Left cardiac atrium (tissue), 4 donors: ENCODE measurements around the gene TTC28. TPM values are rescaled to one million over a fixed set of nuclear protein-coding genes. Genes with fewer than 3 reads are reported as not detected.
"Not testable (repeated sequence)": the region's sequence is repeated elsewhere in the genome, so short reads cannot be mapped to it uniquely, and the experiment has no call there.

Experiments
- ATAC-seq, 2 donors: fragments of 200-7000 bp; cut with Tn5 transposase; one replicate each; pipeline ENCODE4 v1.9.1; 2020; ENCODE audit warnings: mild to moderate bottlenecking in 2 of 2, moderate library complexity in 2 of 2
- DNase-seq: peaks from one replicate; pipeline ENCODE4 v3.0.0-alpha.2; 2020
- intact Hi-C, 2 donors: fragments of 100-400 bp; cut with DNase I; formaldehyde crosslinking; loops; one replicate each; pipeline versions ENCODE4 v1.14.1 to v1.15.1; 2022 to 2023
- total RNA-seq, 2 donors: library from RNA; stranded (reverse); fragmentation: NEBNext Ultra II Directional; extraction: Animal tissue kit (Norgen Biotek cat#: 25700); gene quantifications; one replicate each; pipeline ENCODE4 v1.2.1, GENCODE V29; 2021
- donor health status: DM: no; HTN: yes; CAD: no.
- donor health status: DM: no; HTN: yes; CAD: no; lungs with severe emphysema.
- donor health status: DM: yes; HTN: yes; CAD: no.
- donor health status: Dilated cardiomyopathy.

Gene TTC28
- total RNA-seq, 2 donors from 2014 or later, result 15.0 to 18.2 TPM

DNA sequence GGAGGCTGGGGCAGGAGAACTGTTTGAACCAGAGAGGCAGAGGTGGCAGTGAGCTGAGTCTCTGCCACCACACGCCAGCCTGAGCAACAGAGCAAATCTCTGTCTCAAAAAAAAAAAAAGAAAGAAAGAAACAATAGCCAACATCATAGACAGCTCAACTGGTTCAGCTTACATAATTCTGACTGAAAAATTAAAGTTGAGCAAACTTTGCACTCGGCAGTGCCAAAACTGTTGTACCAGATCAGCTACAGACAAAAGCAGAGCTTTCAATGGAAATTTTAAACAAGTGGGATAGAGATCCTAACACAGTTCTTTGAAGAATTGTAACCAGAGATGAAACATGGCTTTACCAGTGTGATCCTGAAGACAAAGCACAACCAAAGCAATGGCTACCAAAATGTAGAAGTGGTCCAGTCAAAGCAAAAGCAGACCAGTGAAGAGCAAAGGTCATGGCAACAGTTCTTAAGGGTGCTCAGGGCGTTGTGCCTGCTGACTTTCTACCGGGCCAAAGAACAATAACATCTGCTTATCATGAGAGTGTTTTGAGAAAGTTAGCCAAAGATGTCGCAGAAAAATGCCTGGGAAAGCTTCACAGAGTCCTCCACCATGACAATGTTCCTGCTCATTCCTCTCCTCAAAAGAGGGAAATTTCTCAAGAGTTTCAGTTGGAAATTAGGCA is 59.3 kb downstream of the TTC28 start:
- DNase-seq (no peak), ATAC-seq (peak in 1 of 2 donors; percentile 23)
- intact Hi-C loops, result no loop called here

DNA sequence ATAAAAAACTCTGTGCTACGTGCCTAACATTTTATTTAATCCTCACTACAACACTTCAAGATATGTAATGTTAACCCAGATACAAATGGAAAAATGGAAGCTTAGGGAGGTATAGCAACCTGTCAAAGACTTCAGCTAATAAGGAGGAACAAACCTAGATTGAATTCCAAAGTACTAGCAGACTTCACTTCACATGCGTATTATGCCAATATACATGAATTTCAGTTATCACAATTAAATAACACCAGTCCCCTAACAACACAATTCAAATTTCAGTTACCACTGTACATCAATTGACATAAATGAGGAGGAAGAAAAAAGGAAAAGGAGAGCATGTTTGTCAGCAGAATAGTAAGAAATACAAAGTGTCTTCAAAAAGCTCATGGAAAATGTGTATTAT is 60.4 kb downstream of the TTC28 start:
- no peak for DNase-seq
- ATAC-seq, result no peak
- intact Hi-C loops, result no loop called here

DNA sequence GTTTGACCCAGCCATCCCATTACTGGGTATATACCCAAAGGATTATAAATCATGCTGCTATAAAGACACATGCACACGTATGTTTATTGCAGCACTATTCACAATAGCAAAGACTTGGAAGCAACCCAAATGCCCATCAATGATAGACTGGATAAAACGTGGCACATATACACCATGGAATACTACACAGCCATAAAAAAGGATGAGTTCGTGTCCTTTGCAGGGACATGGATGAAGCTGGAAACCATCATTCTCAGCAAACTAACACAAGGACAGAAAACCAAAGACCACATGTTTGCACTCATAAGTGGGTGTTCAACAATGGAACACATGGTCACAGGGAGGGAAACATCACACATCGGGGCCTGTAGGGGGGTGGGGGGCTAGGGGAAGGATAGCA is 64.2 kb downstream of the TTC28 start:
- DNase-seq, ATAC-seq, intact Hi-C loops: not testable (repeated sequence)

DNA sequence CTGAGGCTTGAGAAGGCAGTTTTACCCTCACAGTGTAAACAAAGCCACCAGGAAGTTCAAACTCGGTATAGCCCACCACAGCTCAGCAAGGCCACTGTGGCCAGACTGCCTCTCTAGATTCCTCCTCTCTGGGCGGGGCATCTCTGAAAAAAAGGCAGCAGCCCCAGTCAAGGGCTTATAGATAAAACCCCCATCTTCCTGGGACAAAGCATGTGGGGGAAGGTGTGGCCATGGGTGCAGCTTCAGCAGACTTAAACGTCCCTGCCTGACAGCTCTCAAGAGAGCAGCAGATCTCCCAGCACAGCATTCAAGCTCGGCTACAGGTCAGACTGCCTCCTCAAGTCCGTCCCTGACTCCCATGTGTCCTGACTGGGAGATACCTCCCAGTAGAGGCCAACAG is 69.7 kb downstream of the TTC28 start:
- DNase-seq, result no peak
- intact Hi-C loops, result loop anchor here in 1 of 2 donors (10.0 kb wide), 1 partner anchor 635 kb away; no protein-coding TSS in a partner anchor
- no peak for ATAC-seq

DNA sequence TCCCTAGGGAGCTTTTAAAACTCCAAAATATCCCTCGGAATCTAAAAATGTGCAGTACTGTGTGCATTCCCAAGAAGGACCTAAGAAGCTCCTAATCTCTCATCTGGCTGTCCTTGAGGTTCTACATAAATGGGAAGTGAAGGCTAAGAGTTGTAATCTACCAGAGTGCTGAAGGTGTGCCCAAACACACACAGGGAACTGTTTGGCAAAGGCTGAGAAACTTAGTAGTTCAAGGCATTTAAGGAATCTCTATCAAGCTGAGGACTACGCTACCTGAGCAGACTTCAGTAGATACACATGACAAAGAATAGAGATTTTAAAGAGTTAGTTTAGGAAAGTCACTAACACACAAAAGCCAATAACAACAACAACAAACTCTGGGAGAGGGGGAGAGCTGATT is 71.1 kb downstream of the TTC28 start:
- ATAC-seq, result no peak
- intact Hi-C loops, result loop anchor here in 1 of 2 donors (10.0 kb wide), 1 partner anchor 636 kb away; no protein-coding TSS in a partner anchor

DNA sequence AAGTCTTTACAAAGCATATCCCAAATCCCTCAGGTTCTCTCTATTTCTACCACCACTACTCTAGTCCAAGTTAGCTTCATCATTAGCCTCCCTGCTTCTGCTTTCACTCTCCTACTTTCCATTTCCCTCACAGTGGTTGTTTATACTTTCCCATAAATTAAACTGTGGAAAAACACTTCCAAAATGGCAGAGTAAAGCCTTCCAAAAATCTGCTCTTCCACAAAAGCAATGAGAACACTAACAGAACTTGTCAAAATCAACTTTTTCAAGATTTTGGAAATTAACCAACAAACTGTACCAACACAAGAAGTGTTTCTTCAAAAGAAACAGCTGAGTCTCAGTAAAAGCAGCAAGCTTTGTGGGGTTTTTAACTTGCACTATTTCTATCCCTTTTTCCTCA is 71.8 kb downstream of the TTC28 start:
- ATAC-seq, result no peak
- intact Hi-C loops, result loop anchor here in 1 of 2 donors (10.0 kb wide), 1 partner anchor 637 kb away; no protein-coding TSS in a partner anchor

More for the DNA sequence above, 71.1 kb downstream of the TTC28 start:
- DNase-seq, result no peak

DNA sequence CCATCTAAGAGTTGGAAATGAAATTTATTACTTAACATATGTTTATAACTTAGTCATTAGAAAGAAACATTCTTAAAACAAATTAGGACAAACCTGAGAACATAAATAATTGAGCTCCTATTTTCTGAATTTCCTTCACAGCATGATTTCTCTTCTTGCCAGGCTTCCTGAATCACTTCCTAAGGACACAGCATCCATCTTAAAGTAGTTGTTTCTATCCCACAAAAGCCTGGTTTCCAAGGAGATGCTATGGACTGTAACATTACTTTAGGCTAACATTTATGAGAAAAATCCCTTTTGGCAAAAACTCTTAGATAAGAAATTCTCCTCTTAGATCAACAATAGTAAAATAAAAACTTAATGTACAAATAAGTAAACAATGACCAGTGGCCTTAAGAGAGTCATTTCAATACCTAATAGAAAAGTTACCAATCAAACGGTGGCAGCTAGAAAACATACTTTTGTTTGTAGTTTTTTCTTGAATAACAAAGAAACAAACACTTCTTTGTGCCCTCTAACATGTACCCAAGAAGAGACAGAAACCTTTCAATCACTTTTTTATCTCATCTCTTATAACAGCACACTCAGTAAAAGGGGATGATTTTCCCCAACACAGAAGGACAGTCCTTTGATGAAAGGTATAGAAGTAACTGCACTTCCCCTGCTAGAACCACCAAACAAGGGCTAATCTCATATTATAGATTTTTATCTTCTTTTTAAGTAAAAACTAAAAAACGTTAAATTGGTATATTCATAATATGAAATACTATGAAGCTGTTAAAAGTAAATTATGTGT is 74.5 kb downstream of the TTC28 start:
- DNase-seq (no peak), ATAC-seq (no peak)
- intact Hi-C loops, result loop anchor here (5.0 to 10.0 kb wide), 2 partner anchors 227 to 640 kb away; no protein-coding TSS in a partner anchor

More for the DNA sequence above, 71.8 kb downstream of the TTC28 start:
- DNase-seq, result no peak

DNA sequence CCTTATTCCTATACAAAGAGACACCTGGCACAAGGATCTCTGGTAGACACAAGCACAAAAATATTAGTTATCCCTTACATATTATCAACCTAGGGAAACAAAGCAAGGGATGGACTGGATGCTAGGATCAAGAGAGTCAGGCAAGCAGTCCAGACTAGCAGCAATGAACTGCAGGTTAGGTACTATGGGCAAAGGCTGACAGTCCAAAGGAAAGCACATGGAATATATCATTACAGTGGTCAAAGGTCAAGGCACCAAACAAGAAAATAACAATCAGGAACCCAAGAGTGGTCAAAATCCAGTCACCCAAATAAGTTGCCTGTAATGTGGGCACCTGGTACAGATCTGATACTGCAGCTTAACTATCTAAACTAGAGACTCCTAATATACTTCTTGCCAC is 77.7 kb downstream of the TTC28 start:
- intact Hi-C loops, result loop anchor here (2.0 to 10.0 kb wide), 3 partner anchors 227 to 643 kb away; no protein-coding TSS in a partner anchor
- DNase-seq (no peak), ATAC-seq (no peak)

DNA sequence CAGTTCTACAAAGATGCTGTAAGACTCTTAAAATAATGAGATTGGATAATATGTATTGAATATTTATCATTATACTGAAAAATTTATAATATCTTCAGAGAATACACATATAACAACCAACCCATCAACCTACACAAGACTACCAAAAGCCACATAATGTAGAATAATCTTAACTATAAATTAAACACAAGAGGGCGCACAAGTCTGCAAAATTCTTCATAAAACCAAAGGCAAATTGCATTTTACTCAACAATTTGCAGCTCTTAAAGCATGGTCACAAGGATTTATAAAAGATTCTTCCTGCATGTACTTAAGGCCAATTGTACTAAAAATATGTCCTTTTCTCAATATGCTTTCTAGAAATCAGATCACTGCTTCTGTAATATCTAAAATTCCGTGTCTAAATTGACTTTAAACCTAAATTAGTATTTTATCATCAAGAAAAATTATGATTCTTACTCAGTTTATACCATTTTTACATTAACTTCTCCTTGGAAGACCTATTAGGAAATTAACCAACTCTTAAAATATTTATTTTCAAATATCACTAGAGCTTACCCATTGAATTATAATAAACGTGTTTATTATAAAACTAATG is 79.0 kb downstream of the TTC28 start:
- ATAC-seq (peak in 1 of 2 donors; percentile 57), DNase-seq (no peak)
- intact Hi-C loops, result loop anchor here (2.0 to 10.0 kb wide), 3 partner anchors 228 to 644 kb away; no protein-coding TSS in a partner anchor

DNA sequence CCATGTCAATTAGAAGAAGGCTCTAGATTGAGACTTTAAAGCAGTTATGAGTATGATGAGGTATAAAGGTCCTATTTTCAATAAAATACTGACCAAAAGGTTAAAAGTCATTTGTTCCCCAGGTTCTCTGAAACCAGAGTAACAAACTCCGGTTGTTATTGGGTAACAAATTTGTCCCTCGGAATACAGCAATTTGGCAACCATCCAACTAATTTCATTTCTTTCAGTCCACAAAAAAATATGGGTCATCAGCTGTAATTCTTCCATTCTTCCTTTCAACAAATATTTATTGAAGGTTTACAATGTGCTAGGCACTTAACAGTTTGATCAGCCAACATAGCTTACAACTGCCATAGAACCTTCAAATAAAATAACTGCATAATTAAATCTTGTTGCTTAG is 79.9 kb downstream of the TTC28 start:
- intact Hi-C loops, result loop anchor here (2.0 to 10.0 kb wide), 5 partner anchors 155 to 645 kb away; no protein-coding TSS in a partner anchor
- DNase-seq, result no peak
- ATAC-seq, result no peak

DNA sequence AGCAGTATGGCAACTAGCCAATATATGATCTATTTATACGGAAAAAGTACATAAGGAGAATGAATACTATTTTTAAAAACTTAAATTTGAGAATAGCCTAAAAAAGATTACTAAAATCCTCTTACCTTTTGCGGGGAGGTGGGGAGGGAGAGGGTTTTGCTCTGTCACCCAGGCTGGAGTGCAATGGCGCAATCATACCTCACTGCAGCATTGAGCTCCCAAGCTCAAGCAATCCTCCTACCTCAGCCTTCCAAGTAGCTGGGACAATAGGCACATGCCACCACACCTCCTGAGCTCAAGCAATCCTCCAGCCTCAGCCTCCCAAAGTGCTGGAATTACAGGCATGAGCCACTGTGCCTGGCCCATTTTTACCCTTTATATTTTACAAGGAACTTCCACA is 82.0 kb downstream of the TTC28 start:
- intact Hi-C loops, result loop anchor here (10.0 kb wide), 2 partner anchors 153 to 573 kb away; no protein-coding TSS in a partner anchor
- DNase-seq (no peak), ATAC-seq (no peak)

DNA sequence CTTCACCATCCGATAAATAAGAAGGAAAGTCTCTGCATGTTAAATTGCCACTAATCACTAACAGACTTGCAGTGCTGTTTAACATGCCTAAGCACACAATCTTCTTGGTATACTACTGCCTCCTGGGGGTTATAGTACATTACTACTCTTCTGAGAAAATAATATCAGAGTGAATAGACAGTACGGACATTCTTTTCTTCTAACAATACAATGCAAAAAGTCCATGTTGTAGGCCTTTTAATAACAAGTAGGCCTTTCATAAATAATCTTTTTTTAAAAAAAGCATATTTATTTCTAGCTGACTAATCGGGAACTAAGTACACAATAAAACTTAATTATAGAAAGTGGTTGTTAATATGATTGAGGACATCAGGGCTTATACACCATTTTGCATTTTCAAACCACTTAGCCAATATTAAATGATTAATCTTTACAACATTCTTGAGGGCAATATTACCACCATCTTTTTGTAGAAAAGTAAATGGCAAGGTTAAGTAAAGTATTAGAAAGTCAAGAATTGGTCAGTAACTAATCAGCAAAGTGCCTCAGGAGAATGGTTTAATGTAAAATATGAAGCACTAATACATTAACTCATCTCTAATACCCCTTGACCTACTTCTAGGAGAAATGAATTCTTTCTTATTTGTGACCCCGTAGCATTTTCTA is 84.7 kb downstream of the TTC28 start:
- intact Hi-C loops, result loop anchor here (2.0 to 10.0 kb wide), 5 partner anchors 150 to 574 kb away; no protein-coding TSS in a partner anchor
- DNase-seq, result no peak
- ATAC-seq, result peak; percentile 82 to 90

DNA sequence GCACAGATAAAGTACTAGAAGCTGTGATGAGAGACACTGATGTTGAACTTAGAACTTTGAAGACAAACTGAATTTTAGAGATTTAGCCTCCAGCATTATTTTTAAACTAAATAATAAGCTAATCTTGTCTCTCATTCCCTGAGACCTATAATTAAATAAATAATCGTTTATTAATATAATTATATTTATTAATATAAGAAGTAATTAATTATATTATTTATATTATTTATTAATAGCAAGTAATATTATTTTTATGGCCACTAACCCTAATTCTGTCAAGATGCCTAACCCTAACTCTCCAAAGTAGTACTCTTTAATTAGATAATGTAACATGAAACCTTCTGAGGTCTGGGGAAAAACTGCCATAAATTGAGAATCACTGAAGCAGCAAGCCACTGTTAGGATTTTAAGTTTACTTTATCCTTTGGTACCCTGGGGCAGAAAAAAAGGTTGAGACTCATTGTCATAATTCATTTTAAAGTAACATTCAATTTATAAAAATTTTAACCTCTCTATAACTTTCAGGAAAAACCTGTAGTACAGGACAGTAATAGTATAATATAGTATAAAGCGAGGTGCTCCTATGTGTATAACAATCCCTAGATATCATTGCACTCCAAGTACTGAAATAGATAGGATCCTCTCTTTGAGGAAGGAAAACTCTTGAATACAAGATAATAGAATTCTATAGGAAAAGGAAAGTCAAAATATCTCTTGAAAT is 85.4 kb downstream of the TTC28 start:
- DNase-seq (no peak), ATAC-seq (no peak)
- intact Hi-C loops, result loop anchor here (2.0 to 10.0 kb wide), 5 partner anchors 149 to 573 kb away; no protein-coding TSS in a partner anchor

DNA sequence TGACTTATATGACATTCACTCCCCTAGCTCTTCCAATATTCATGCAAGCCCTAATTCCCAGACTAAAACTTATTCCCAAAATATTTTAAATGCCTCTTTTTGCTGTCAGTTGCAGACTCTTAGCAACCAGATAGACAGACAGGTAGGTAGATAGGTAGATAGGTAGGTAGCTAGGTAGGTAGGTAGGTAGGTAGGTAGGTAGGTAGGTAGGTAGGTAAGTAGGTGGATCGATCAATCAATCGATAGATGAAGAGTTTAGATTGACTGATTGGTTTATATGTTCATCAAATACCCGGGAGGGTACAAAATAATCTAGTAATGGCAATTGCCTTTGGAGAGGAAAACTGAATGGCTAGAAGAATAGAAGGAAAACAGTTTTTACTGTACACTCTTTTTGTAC is 86.3 kb downstream of the TTC28 start:
- ATAC-seq (no peak), DNase-seq (no peak)
- intact Hi-C loops, result loop anchor here (5.0 to 10.0 kb wide), 3 partner anchors 148 to 568 kb away; no protein-coding TSS in a partner anchor

DNA sequence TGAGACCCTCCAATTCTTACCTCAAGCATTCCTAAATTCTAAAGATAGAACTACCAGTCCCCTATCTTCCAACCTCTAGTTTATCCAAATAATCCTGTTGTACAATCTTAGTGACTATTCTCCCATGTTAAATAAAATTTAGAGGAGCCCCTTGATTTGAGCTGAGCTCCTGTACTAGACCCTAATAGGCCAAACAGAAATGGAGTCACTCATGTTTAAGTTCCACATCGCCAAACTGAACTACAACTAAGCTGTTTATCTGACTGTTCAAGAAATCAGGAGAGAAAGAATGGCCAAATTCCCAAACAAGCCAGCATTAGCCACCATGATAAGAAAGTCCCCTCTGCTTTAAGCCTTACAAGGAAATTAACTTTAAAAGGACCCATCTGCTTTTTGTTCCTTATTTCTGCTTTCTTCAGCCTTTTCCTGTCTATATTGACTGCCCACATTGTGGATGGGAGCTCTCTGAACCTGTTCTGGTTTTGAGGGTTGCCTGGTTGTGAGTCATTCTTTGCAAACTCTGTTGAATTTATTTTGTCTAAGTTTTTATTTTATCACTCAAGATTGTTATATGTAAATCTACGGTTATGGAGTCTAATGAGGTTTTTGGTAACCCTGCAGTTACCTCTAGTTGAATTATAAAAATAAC is 90.4 kb downstream of the TTC28 start:
- intact Hi-C loops, result no loop called here
- DNase-seq (no peak), ATAC-seq (no peak)

DNA sequence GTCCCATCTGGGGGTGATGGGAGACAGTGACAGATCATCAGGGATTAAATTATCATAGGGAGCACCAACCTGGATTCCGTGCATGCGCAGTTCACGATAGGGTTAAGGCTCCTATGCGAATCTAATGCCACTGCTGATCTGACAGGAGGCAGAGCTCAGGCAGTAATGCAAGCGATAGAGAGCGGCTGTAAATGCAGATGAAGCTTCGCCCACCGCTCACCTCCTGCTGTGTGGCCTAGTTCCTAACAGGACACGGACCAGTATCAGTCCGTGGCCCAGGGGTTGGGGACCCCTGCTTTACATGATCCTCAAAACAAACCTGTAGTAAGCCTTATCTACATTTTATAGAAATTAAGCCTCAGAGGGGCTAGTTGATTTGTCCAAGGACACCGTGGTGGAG is 94.3 kb downstream of the TTC28 start:
- ATAC-seq (no peak), DNase-seq (no peak)
- intact Hi-C loops, result no loop called here

DNA sequence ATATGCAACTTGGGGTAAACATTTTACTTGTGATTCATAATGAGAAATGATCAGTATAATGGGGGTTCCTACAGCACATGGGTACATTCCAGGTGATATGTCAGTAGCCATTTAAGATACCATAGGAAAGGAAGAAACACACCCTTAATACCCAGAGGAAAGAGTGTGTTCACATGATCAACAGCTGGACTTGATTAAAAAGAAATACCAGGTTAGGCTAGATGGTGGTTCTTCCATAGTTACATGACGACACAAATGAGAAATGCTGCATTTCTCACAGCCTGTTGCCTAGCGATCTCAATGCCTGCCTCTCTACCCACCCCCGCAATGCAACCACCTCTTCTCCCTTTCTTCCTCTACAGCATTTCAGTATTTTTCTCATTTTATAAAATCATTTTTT is 96.8 kb downstream of the TTC28 start:
- DNase-seq, result no peak
- intact Hi-C loops, result no loop called here
- ATAC-seq, result no peak

DNA sequence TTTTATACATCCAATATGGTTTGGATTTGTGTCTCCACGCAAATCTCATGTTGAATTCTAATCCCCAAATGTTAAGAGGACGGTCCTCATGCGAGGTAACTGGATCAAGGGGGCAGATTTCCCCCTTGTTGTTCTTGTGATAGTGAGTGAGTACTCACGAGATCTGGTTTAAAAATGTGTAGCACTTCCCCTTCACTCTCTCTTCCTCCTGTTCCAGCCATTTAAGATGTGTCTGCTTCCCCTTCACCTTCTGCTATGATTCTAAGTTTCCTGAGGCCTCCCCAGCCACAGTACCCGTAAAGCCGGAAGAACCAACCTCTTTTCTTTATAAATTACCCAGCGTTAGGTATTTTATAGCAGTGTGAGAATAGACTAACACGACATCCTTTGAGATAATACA is 98.6 kb downstream of the TTC28 start:
- ATAC-seq (no peak), DNase-seq (no peak)
- intact Hi-C loops, result no loop called here
